ENCODE results near the gene C20orf96.

C20orf96 gene

GRCh38 chr20:327186-328026, 36.9 kb upstream of the C20orf96 start:
- peak overlapping the region; percentile 96 for H3K27ac ChIP-seq
- TF ChIP-seq, protein P1, sequence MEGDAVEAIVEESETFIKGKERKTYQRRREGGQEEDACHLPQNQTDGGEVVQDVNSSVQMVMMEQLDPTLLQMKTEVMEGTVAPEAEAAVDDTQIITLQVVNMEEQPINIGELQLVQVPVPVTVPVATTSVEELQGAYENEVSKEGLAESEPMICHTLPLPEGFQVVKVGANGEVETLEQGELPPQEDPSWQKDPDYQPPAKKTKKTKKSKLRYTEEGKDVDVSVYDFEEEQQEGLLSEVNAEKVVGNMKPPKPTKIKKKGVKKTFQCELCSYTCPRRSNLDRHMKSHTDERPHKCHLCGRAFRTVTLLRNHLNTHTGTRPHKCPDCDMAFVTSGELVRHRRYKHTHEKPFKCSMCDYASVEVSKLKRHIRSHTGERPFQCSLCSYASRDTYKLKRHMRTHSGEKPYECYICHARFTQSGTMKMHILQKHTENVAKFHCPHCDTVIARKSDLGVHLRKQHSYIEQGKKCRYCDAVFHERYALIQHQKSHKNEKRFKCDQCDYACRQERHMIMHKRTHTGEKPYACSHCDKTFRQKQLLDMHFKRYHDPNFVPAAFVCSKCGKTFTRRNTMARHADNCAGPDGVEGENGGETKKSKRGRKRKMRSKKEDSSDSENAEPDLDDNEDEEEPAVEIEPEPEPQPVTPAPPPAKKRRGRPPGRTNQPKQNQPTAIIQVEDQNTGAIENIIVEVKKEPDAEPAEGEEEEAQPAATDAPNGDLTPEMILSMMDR (conservative IDR thresholded peaks at IDR 0.05) = no peak
- no peak for TF ChIP-seq ZFX (IDR thresholded peaks at IDR 0.05)

DNA sequence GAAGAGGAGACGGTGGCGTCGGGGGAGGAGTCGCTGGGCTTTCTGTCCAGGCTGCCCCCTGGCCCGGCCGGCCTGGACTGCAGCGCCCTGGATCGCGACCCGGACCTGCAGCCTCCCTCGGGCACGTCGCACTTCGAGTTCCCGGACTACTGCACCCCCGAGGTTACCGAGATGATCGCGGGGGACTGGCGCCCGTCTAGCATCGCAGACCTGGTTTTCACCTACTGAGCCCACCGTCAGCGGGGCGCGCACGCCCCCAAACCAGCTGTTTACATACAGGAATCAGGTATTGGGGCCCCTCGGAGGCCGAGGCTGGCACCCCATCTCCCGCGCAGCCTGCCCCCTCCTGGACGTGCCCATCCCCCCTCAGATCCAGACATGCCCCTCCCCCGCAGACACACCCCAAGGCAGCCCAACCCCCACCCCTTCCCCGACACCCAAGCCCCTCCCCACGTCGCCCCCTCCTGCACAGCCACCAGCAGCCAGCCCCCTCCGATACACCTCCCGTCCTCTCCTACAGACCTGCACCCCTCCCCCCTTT, 36.2 kb upstream of the C20orf96 start:
- TF ChIP-seq, protein P1 (conservative IDR thresholded peaks at IDR 0.05) = no peak
- no peak for TF ChIP-seq ZFX (IDR thresholded peaks at IDR 0.05)
- peak overlapping the region; percentile 96 for H3K27ac ChIP-seq

DNA sequence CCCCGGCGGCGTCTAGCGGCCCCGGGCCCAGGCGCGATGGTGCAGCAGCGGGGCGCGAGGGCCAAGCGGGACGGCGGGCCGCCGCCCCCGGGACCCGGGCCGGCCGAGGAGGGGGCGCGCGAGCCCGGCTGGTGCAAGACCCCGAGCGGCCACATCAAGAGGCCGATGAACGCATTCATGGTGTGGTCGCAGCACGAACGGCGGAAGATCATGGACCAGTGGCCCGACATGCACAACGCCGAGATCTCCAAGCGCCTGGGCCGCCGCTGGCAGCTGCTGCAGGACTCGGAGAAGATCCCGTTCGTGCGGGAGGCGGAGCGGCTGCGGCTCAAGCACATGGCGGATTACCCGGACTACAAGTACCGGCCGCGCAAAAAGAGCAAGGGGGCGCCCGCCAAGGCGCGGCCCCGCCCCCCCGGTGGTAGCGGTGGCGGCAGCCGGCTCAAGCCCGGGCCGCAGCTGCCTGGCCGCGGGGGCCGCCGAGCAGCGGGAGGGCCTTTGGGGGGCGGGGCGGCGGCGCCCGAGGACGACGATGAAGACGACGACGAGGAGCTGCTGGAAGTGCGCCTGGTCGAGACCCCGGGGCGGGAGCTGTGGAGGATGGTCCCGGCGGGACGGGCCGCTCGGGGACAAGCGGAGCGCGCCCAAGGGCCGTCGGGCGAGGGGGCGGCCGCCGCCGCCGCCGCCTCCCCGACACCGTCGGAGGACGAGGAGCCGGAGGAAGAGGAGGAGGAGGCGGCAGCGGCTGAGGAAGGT, 35.5 kb upstream of the C20orf96 start:
- H3K27ac ChIP-seq = peak overlapping the region; percentile 96
- TF ChIP-seq, protein P1 (conservative IDR thresholded peaks at IDR 0.05) = peak; percentile 11; the same call in 1 of the 2 replicates
- peak; percentile 56; the same call in 1 of the 2 replicates for TF ChIP-seq ZFX (IDR thresholded peaks at IDR 0.05)

GRCh38 chr20:325045-325888, 34.7 kb upstream of the C20orf96 start, which contains the start of gene SOX12:
SOX12 (plus strand) TSS chr20:325552; CDS start chr20:325925, 373 bp downstream.
- peak within 1 kb of the TSS; percentile 96 for H3K27ac ChIP-seq
- TF ChIP-seq, protein P1 (conservative IDR thresholded peaks at IDR 0.05) = no peak
- no peak for TF ChIP-seq ZFX (IDR thresholded peaks at IDR 0.05)

- H3K27ac ChIP-seq = peak overlapping the region; percentile 96
- TF ChIP-seq ZFX (IDR thresholded peaks at IDR 0.05) = no peak
- TF ChIP-seq, protein P1 (conservative IDR thresholded peaks at IDR 0.05) = no peak; the same call in 1 of the 2 replicates
Observed at GRCh38 chr20:324177-325044, 33.9 kb upstream of the C20orf96 start.

All from C4-2B (cell line).